Stimulated activated CD4-positive, alpha-beta T cell treated with anti-CD3 and anti-CD28 coated beads, Interleukin-1b, Interleukin-23, amount 100 ng/mL, for 1 hour (primary cell): ENCODE data around the gene UNC93B1.

Experiments used
- DNase-seq, 2 donors: peaks; one replicate each; pipeline ENCODE4 v3.0.0-alpha.2; 2020; ENCODE audit warnings: low read depth in 2 of 2

UNC93B1 gene

GRCh38 chr11:68003846-68004550 lies at the start of gene UNC93B1:
TSS of gene UNC93B1 (minus strand) at chr11:68004097. CDS start at chr11:68004043, 54 bp downstream.
- DNase-seq = peak; percentile 41 to 60

GRCh38 chr11:68053117-68053516 lies 49.2 kb upstream of the UNC93B1 start:
- no peak for DNase-seq

GRCh38 chr11:68052137-68052873 lies 48.4 kb upstream of the UNC93B1 start:
- no peak for DNase-seq

GRCh38 chr11:68051191-68052136 lies 47.6 kb upstream of the UNC93B1 start:
- DNase-seq = no peak

GRCh38 chr11:68050371-68050841 lies 46.5 kb upstream of the UNC93B1 start:
- DNase-seq = no peak

- DNase-seq = no peak
These were observed 45.8 kb upstream of the UNC93B1 start for GRCh38 chr11:68049509-68050370.

- DNase-seq = no peak
These were observed 45.0 kb upstream of the UNC93B1 start for GRCh38 chr11:68048681-68049508.

- no peak for DNase-seq
These were observed 43.8 kb upstream of the UNC93B1 start for GRCh38 chr11:68047437-68048290.

GRCh38 chr11:68044898-68045351 lies 41.0 kb upstream of the UNC93B1 start:
- DNase-seq = no peak

- DNase-seq = no peak
These were observed 40.4 kb upstream of the UNC93B1 start for GRCh38 chr11:68044145-68044813.

- DNase-seq = no peak
These were observed 39.6 kb upstream of the UNC93B1 start for GRCh38 chr11:68043349-68044144.

- DNase-seq = no peak
These were observed 39.1 kb upstream of the UNC93B1 start for GRCh38 chr11:68043029-68043348.

GRCh38 chr11:68042219-68043028 lies 38.5 kb upstream of the UNC93B1 start:
- no peak for DNase-seq

- no peak for DNase-seq
These were observed 37.8 kb upstream of the UNC93B1 start for GRCh38 chr11:68041617-68042218.

GRCh38 chr11:68040957-68041591 lies 37.2 kb upstream of the UNC93B1 start:
- no peak for DNase-seq
